ENCODE data around the gene TRMU.

The TRMU gene

GRCh38 chr22:46357711-46358520, 22.4 kb downstream of the TRMU start:
- DNase-seq = no peak

GRCh38 chr22:46358766-46359165, 23.3 kb downstream of the TRMU start:
- DNase-seq = no peak

- no peak for DNase-seq
Observed at GRCh38 chr22:46359362-46359761, 23.8 kb downstream of the TRMU start.

GRCh38 chr22:46360097-46360496, 24.6 kb downstream of the TRMU start:
- DNase-seq = no peak

- no peak for DNase-seq
Observed at GRCh38 chr22:46360891-46361290, 25.4 kb downstream of the TRMU start.

- DNase-seq = no peak
Observed at GRCh38 chr22:46361826-46362202, 26.3 kb downstream of the TRMU start.

GRCh38 chr22:46362203-46362933, 26.9 kb downstream of the TRMU start:
- no peak for DNase-seq

- DNase-seq = no peak
Observed at GRCh38 chr22:46362934-46363515, 27.5 kb downstream of the TRMU start.

- DNase-seq = no peak
Observed at GRCh38 chr22:46363611-46364321, 28.3 kb downstream of the TRMU start.

GRCh38 chr22:46364341-46365165, 29.0 kb downstream of the TRMU start:
- DNase-seq = no peak

GRCh38 chr22:46365166-46365624, 29.7 kb downstream of the TRMU start:
- DNase-seq = no peak

GRCh38 chr22:46366327-46366731, 30.8 kb downstream of the TRMU start:
- no peak for DNase-seq

- DNase-seq = no peak
Observed at GRCh38 chr22:46366801-46367706, 31.5 kb downstream of the TRMU start.

- DNase-seq = no peak
Observed at GRCh38 chr22:46367707-46368191, 32.2 kb downstream of the TRMU start.

- no peak for DNase-seq
Observed at GRCh38 chr22:46368422-46368821, 32.9 kb downstream of the TRMU start.

GRCh38 chr22:46368871-46369715, 33.6 kb downstream of the TRMU start:
- DNase-seq = no peak

- DNase-seq = no peak
Observed at GRCh38 chr22:46369716-46370583, 34.4 kb downstream of the TRMU start.

GRCh38 chr22:46370584-46371291, 35.2 kb downstream of the TRMU start:
- no peak for DNase-seq

Measured in NCI-H510A (cell line).